Lower leg skin (tissue), 4 donors: ENCODE results near the gene FNIP2. TPM values are rescaled to one million over a fixed set of nuclear protein-coding genes. Genes with fewer than 3 reads are reported as not detected.

Experiments used
- DNase-seq, 2 donors: peaks; one replicate each; pipeline ENCODE4 v3.0.0-alpha.2; 2019; ENCODE audit warnings: low spot score in 2 of 2
- H3K4me3 ChIP-seq: fragments of 200-600 bp; sonication (generic); 2 replicates; pipeline ENCODE4 v1.5.1; 2017; ENCODE audit warnings: mild to moderate bottlenecking, low read depth; ENCODE audit not compliant: poor library complexity, severe bottlenecking
- CTCF ChIP-seq, 3 donors: fragments of 450-650 bp; IDR thresholded peaks; one replicate each; pipeline ENCODE4 v1.5.1; 2016; ENCODE audit warnings: antibody characterized with exemption in 3 of 3, mild to moderate bottlenecking in 3 of 3, moderate library complexity in 2 of 3
- POLR2A ChIP-seq, 2 donors: fragments of 450-650 bp; IDR thresholded peaks; one replicate each; pipeline ENCODE4 v1.6.1; 2016 to 2017; ENCODE audit warnings: antibody characterized with exemption in 2 of 2, mild to moderate bottlenecking in 1 of 2, moderate library complexity in 1 of 2
- WGBS, 2 donors: methylation state at CpG; one replicate each; pipeline ENCODE4 v1.1.5; 2018; 5-methylcytosine and 5-hydroxymethylcytosine counted together
- intact Hi-C: fragments of 100-400 bp; cut with DNase I; formaldehyde crosslinking; loops from one replicate; pipeline ENCODE4 v1.15.0; 2023; ENCODE audit warnings: low total_unique reads
- total RNA-seq, 4 donors: library from RNA; depleted of rRNA; stranded (reverse); fragments of >200 nt; gene quantifications; one replicate each; pipeline ENCODE4 v1.1.0, GENCODE V29; 2016

Gene FNIP2
- total RNA-seq, 4 donors from 2014 or later = 20.5 to 47.5 (median 38.8) TPM

- TF ChIP-seq CTCF (IDR thresholded peaks at IDR 0.05) = no peak
- TF ChIP-seq POLR2A (IDR thresholded peaks at IDR 0.05) = no peak
- intact Hi-C loops = no loop called here
- no peak for DNase-seq
- no peak overlapping the region for H3K4me3 ChIP-seq
- 94 to 96% methylated on average over 1 of the region's 1 CpG for WGBS, 2 donors
Observed at GRCh38 chr4:158904815-158905214, 136.0 kb downstream of the FNIP2 start.

- no peak overlapping the region for H3K4me3 ChIP-seq
- intact Hi-C loops = no loop called here
- no peak for DNase-seq
- TF ChIP-seq CTCF (IDR thresholded peaks at IDR 0.05) = no peak
- TF ChIP-seq POLR2A (IDR thresholded peaks at IDR 0.05) = no peak
- 78 to 85% methylated on average over 3 of the region's 3 CpGs for WGBS, 2 donors
Observed at GRCh38 chr4:158906073-158906472, 137.2 kb downstream of the FNIP2 start.

- DNase-seq = no peak
- intact Hi-C loops = no loop called here
- WGBS, 2 donors = 56 to 57% methylated on average over 2 of the region's 2 CpGs
Observed at GRCh38 chr4:158912390-158912789, 143.6 kb downstream of the FNIP2 start.

GRCh38 chr4:158912806-158913205 lies 144.0 kb downstream of the FNIP2 start:
- no peak for TF ChIP-seq POLR2A (IDR thresholded peaks at IDR 0.05)
- no peak for TF ChIP-seq CTCF (IDR thresholded peaks at IDR 0.05)
- 50 to 64% methylated on average over 6 of the region's 6 CpGs for WGBS, 2 donors
- DNase-seq = no peak
- H3K4me3 ChIP-seq = no peak overlapping the region
- intact Hi-C loops = no loop called here

More at GRCh38 chr4:158912390-158912789, 143.6 kb downstream of the FNIP2 start:
- TF ChIP-seq CTCF (IDR thresholded peaks at IDR 0.05) = no peak
- no peak for TF ChIP-seq POLR2A (IDR thresholded peaks at IDR 0.05)
- H3K4me3 ChIP-seq = no peak overlapping the region

- WGBS, 2 donors = 51 to 62% methylated on average over 5 of the region's 5 CpGs
- no peak for DNase-seq
- intact Hi-C loops = no loop called here
- no peak for TF ChIP-seq CTCF (IDR thresholded peaks at IDR 0.05)
- TF ChIP-seq POLR2A (IDR thresholded peaks at IDR 0.05) = no peak
- no peak overlapping the region for H3K4me3 ChIP-seq
Observed at GRCh38 chr4:158913766-158914165, 144.9 kb downstream of the FNIP2 start.

- no peak overlapping the region for H3K4me3 ChIP-seq
- intact Hi-C loops = no loop called here
- 41 to 42% methylated on average over 5 of the region's 5 CpGs for WGBS, 2 donors
- TF ChIP-seq CTCF (IDR thresholded peaks at IDR 0.05) = no peak
- no peak for TF ChIP-seq POLR2A (IDR thresholded peaks at IDR 0.05)
- DNase-seq = no peak
Observed at GRCh38 chr4:158914218-158914617, 145.4 kb downstream of the FNIP2 start.
